Parathyroid adenoma (tissue), 2 donors: ENCODE data around the gene KRIT1.

Experiments
- H2AFZ ChIP-seq: fragments of 300-600 bp; sonication (generic); one replicate; pipeline ENCODE4 v1.7.0; 2017; ENCODE audit warnings: antibody characterized with exemption, mild to moderate bottlenecking
- H3K27ac ChIP-seq: fragments of 300-600 bp; sonication (generic); one replicate; pipeline ENCODE4 v1.7.0; 2017
- H3K27me3 ChIP-seq: fragments of 300-600 bp; sonication (generic); one replicate; pipeline ENCODE4 v1.7.0; 2017; ENCODE audit warnings: low read length; ENCODE audit not compliant: control insufficient read depth, insufficient read depth
- H3K36me3 ChIP-seq: fragments of 300-600 bp; sonication (generic); one replicate; pipeline ENCODE4 v1.7.0; 2017; ENCODE audit warnings: low read length; ENCODE audit not compliant: control insufficient read depth, insufficient read depth
- H3K4me1 ChIP-seq: fragments of 300-600 bp; sonication (generic); one replicate; pipeline ENCODE4 v1.7.0; 2017; ENCODE audit warnings: control low read depth
- H3K4me2 ChIP-seq: fragments of 300-600 bp; sonication (generic); one replicate; pipeline ENCODE4 v1.7.0; 2017; ENCODE audit warnings: low read length
- H3K4me3 ChIP-seq: fragments of 300-600 bp; sonication (generic); one replicate; pipeline ENCODE4 v1.7.0; 2017; ENCODE audit warnings: low read depth, low read length
- H3K79me2 ChIP-seq: fragments of 300-600 bp; sonication (generic); one replicate; pipeline ENCODE4 v1.7.0; 2017; ENCODE audit warnings: control low read depth
- H3K9ac ChIP-seq: fragments of 300-600 bp; sonication (generic); one replicate; pipeline ENCODE4 v1.7.0; 2017; ENCODE audit warnings: mild to moderate bottlenecking
- H3K9me3 ChIP-seq: fragments of 300-600 bp; sonication (generic); one replicate; pipeline ENCODE4 v1.7.0; 2017; ENCODE audit warnings: low read length; ENCODE audit not compliant: control insufficient read depth
- TF ChIP-seq, protein P1 (sequence below): fragments of 300-600 bp; sonication (generic); IDR thresholded peaks from one replicate; pipeline ENCODE4 v1.7.0; 2017; ENCODE audit warnings: antibody characterized with exemption, mild to moderate bottlenecking
- donor health status: primary hyperparathyroidism.

Gene KRIT1

DNA sequence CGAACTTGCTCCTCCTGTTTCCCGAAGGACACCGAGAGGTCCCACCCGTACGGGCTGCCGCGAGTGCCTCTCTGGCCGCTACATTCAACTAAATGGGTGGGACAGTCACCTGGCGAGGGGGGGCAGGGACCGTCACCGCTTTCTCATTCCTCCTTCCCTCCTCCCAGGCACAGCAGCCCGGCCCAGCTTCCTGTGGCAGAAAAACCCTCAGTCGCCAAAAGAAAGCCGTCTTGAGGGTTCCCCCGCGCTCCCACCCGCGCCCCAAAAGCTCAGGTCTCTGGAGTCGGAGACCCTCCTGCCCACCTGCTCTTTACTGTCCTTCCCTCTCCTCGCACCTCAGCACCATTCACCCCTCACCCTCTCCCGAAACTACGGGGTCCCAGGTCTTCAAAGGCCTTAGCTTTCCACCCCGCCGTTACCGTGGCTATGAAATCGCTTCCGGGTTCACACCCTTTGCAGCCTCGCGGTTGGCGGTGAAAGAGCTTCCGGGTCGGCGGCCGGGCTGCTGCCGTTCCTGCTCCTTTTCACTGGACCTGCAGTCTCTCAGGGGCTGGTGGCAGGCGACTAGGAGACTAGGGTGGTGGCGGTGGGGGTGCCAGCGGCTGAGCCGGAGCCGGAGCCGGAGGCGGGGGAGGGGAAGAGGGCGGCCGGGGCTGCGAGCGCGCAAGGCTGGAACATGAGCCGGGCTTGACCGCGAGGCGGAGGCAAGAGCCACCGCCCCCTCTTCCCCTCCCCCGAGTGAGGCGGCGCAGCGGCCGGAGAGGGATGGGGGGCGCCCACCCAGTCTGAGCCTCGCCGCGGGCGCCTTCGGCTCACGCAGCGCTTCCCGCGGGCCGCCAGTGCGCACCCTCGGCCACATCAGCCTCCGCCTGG is at the start of gene KRIT1, which contains the start of gene ANKIB1:
Gene KRIT1, minus strand, starts transcription at position 428 of the 873 bp plus-strand sequence. CDS start 3,779 bp downstream, outside the sequence.
Gene ANKIB1, plus strand, starts transcription at position 488 of the 873 bp plus-strand sequence. CDS start 49,005 bp downstream, outside the sequence.
- no peaks in the 10 kb centered on the region for H3K9me3 ChIP-seq
- H3K4me3 ChIP-seq = peak within 1 kb of the TSS; percentile 90
- TF ChIP-seq, protein P1, sequence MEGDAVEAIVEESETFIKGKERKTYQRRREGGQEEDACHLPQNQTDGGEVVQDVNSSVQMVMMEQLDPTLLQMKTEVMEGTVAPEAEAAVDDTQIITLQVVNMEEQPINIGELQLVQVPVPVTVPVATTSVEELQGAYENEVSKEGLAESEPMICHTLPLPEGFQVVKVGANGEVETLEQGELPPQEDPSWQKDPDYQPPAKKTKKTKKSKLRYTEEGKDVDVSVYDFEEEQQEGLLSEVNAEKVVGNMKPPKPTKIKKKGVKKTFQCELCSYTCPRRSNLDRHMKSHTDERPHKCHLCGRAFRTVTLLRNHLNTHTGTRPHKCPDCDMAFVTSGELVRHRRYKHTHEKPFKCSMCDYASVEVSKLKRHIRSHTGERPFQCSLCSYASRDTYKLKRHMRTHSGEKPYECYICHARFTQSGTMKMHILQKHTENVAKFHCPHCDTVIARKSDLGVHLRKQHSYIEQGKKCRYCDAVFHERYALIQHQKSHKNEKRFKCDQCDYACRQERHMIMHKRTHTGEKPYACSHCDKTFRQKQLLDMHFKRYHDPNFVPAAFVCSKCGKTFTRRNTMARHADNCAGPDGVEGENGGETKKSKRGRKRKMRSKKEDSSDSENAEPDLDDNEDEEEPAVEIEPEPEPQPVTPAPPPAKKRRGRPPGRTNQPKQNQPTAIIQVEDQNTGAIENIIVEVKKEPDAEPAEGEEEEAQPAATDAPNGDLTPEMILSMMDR = peak; percentile 30
- peak within 1 kb of the TSS; percentile 81 for H3K4me2 ChIP-seq
- peaks cover 12% of the 10 kb centered on the region for H3K79me2 ChIP-seq
- H3K36me3 ChIP-seq = no peaks in the 10 kb centered on the region
- peak within 1 kb of the TSS; percentile 88 for H2AFZ ChIP-seq
- H3K9ac ChIP-seq = peak within 1 kb of the TSS; percentile 75
- no peaks in the 10 kb centered on the region for H3K27me3 ChIP-seq
- peaks cover 6% of the 10 kb centered on the region for H3K4me1 ChIP-seq
- peak within 1 kb of the TSS; percentile 86 for H3K27ac ChIP-seq

DNA sequence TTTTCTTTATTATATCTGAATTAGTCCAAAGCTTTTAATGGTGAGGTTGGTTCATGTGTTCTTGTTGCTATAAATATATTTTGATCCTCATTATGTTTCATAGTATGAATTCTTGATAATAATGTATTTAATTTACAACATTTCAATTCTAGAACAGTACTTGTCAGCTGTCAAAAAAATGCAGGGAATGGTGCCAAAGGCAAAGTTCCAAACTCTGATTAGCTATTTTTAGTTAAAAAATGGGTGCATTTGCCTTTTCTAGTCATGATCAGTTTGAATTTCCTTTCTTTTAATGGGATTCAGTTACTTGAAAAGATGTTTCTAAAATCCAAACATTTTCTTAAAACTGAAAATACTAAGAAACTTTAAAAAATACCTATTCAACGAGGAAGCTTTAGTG is 49.7 kb upstream of the KRIT1 start:
- H3K4me3 ChIP-seq = no peak overlapping the region
- H3K4me1 ChIP-seq = no peaks in the 10 kb centered on the region
- no peak overlapping the region for H2AFZ ChIP-seq
- H3K27ac ChIP-seq = no peak overlapping the region
- no peaks in the 10 kb centered on the region for H3K9me3 ChIP-seq
- TF ChIP-seq, protein P1 = no peak
- H3K79me2 ChIP-seq = no peaks in the 10 kb centered on the region
- H3K9ac ChIP-seq = no peak overlapping the region
- no peaks in the 10 kb centered on the region for H3K27me3 ChIP-seq
- H3K36me3 ChIP-seq = no peaks in the 10 kb centered on the region
- H3K4me2 ChIP-seq = no peak overlapping the region

DNA sequence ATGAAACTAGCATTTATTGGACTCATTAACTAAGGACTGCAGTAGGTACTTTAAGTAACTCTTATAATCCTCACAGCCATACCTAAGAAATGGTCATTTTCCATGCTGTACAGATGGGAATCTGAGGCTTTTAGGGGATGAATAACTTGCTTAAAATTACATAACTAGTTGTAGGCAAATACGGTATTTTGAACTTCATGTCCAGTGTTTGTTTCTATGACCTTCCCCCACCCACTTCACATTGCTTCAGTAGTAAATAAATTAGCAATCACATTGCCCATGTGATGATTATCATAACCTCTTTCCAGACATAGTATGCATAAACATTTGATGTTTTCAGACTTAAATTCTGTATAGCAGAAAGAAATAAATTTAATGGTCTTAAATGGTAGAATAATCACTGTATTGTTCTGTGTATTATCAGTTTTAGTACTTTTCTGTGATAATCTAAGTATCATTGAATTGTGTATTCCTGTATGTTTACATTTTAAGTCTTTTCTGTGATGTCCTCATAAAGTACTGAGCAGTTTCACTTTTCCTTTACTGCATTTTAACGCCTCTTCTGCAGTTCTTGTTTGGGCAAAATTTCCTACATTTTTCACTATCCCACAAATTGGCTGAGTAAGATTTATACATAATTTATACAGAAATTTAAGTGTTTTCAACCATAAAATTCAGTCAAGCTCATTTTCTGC is 48.3 kb upstream of the KRIT1 start:
- Histone ChIP-seq H3K4me1 (no peaks in the 10 kb centered on the region), H3K79me2 (peaks cover 5% of the 10 kb centered on the region), H3K27ac (no peak overlapping the region), H3K4me2 (no peak overlapping the region), H3K4me3 (no peak overlapping the region), H2AFZ (no peak overlapping the region), H3K9ac (no peak overlapping the region), H3K36me3 (no peaks in the 10 kb centered on the region), H3K27me3 (no peaks in the 10 kb centered on the region), H3K9me3 (no peaks in the 10 kb centered on the region)
- TF ChIP-seq, protein P1 = no peak

DNA sequence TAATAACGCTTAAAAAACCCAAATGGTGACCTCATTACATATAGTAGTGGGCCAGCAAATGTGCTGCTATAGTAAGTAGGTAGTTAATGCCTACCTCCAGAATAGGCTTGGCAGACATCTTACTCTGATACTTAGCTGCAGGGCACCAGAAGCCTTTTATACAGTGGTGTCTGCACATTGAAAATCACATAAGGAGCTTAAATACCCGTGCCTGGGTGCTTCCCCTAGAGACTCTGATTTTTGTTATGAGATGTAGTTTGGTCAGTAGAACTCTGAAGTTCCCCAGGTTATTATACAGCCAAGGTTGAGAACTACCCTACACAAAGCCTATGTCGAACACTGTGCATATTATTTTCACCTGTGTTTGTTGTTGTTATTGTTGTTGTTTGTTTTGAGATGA is 47.3 kb upstream of the KRIT1 start:
- Histone ChIP-seq H3K36me3 (no peaks in the 10 kb centered on the region), H3K9me3 (no peaks in the 10 kb centered on the region), H3K27ac (no peak overlapping the region), H3K4me1 (no peaks in the 10 kb centered on the region), H3K4me3 (no peak overlapping the region), H3K27me3 (no peaks in the 10 kb centered on the region), H3K4me2 (no peak overlapping the region), H3K79me2 (peaks cover 8% of the 10 kb centered on the region), H2AFZ (no peak overlapping the region), H3K9ac (no peak overlapping the region)
- TF ChIP-seq, protein P1 = no peak
